Panc1 (cell line): ENCODE measurements around the gene ALOX15B. TPM values are rescaled to one million over a fixed set of nuclear protein-coding genes. Genes with fewer than 3 reads are reported as not detected.

Experiments used
- ATAC-seq: fragments of 200-7000 bp; cut with Tn5 transposase; 2 replicates; pipeline ENCODE4 v1.9.1; 2020; ENCODE audit warnings: mild to moderate bottlenecking, moderate library complexity
- BruUV-seq: library from RNA; stranded (reverse); fragments of 400-500 nt; replicated peaks from 2 replicates; lab custom pipeline; 2021; lab: Mats Ljungman, UMichigan
- CTCF ChIA-PET: fragments of 300-600 bp; sonication (Branson Sonifier 250); formaldehyde crosslinking; loops from one replicate; lab custom pipeline; 2022; ENCODE audit warnings: antibody characterized with exemption; lab: Charles Lee
- POLR2A ChIA-PET: fragments of 300-600 bp; sonication (Branson Sonifier 250); formaldehyde crosslinking; loops from one replicate; lab custom pipeline; 2022; ENCODE audit warnings: antibody characterized with exemption; lab: Charles Lee
- DNase-seq: peaks from one replicate; pipeline ENCODE4 v3.0.0-alpha.2; 2010; ENCODE audit warnings: low read depth, low spot score
- H3K27ac ChIP-seq: 2 replicates; pipeline ENCODE4 v1.5.1; 2011; ENCODE audit warnings: mild to moderate bottlenecking, low read length, inconsistent platforms
- H3K27me3 ChIP-seq: fragments of 200-500 bp; sonication (Bioruptor generic); 2 replicates; pipeline ENCODE4 v1.6.0; 2014; ENCODE audit warnings: low read length, inconsistent platforms; ENCODE audit not compliant: control insufficient read depth, insufficient read depth
- H3K36me3 ChIP-seq: fragments of 200-500 bp; sonication (Bioruptor generic); 2 replicates; pipeline ENCODE4 v1.5.1; 2014; ENCODE audit warnings: inconsistent platforms, mild to moderate bottlenecking, low read length, moderate library complexity; ENCODE audit not compliant: control insufficient read depth, insufficient read depth
- H3K4me1 ChIP-seq: 2 replicates; pipeline ENCODE4 v1.5.1; 2011; ENCODE audit warnings: inconsistent platforms, mild to moderate bottlenecking, low read length, moderate library complexity; ENCODE audit not compliant: control insufficient read depth, insufficient read depth
- H3K4me3 ChIP-seq, 2 experiments: 2 replicates each; pipeline ENCODE4 v1.5.1; 2011 to 2012; ENCODE audit warnings: low read depth in 2 of 2, low read length in 2 of 2, mild to moderate bottlenecking in 2 of 2, inconsistent platforms in 1 of 2, moderate library complexity in 1 of 2
- H3K9me3 ChIP-seq: fragments of 200-500 bp; sonication (Bioruptor generic); 2 replicates; pipeline ENCODE4 v1.5.1; 2014; ENCODE audit warnings: low read depth, mild to moderate bottlenecking, inconsistent platforms, low read length, moderate library complexity; ENCODE audit not compliant: control insufficient read depth, insufficient read depth
- POLR2AphosphoS5 ChIP-seq: IDR thresholded peaks from 2 replicates; pipeline ENCODE4 v1.6.1; 2012; ENCODE audit warnings: mild to moderate bottlenecking, low read depth, low read length, moderate library complexity
- SIN3A ChIP-seq: IDR thresholded peaks from 2 replicates; pipeline ENCODE4 v1.6.1; 2012; ENCODE audit warnings: low read depth, mild to moderate bottlenecking, low read length, moderate library complexity, borderline replicate concordance; ENCODE audit not compliant: insufficient read depth
- TCF7L2 ChIP-seq: IDR thresholded peaks from 2 replicates; pipeline ENCODE4 v1.6.1; 2011; ENCODE audit warnings: mild to moderate bottlenecking, low read depth, low read length, inconsistent platforms
- in situ Hi-C: cut with HindIII; loops from 2 replicates; pipeline ENCODE4 v1.10.0; 2016; ENCODE audit warnings: low sequenced_read_pairs, low pct_unique_long_range_greater_than_20kb
- intact Hi-C: fragments of 100-400 bp; cut with micrococcal nuclease; formaldehyde crosslinking; loops from one replicate; pipeline ENCODE4 v1.10.0; 2022; ENCODE audit not compliant: unreplicated experiment
- total RNA-seq: library from RNA; stranded (reverse); gene quantifications from one replicate; pipeline ENCODE4 v1.2.1, GENCODE V29; 2021; ENCODE audit not compliant: unreplicated experiment
- TF ChIP-seq, protein P1 (sequence below): fragments of 450-650 bp; IDR thresholded peaks from 2 replicates; pipeline ENCODE4 v1.5.1; 2017; ENCODE audit warnings: mild to moderate bottlenecking
- TF ChIP-seq, protein P2 (sequence below), 2 experiments: IDR thresholded peaks; 2 replicates each; pipeline ENCODE4 v1.6.1; 2011 to 2012; ENCODE audit warnings: low read depth in 2 of 2, control low read depth in 1 of 2, low read length in 1 of 2, mild to moderate bottlenecking in 1 of 2, moderate library complexity in 1 of 2; ENCODE audit not compliant: insufficient read depth in 1 of 2

Gene ALOX15B
- total RNA-seq, 1 experiment from 2014 or later: not detected

DNA sequence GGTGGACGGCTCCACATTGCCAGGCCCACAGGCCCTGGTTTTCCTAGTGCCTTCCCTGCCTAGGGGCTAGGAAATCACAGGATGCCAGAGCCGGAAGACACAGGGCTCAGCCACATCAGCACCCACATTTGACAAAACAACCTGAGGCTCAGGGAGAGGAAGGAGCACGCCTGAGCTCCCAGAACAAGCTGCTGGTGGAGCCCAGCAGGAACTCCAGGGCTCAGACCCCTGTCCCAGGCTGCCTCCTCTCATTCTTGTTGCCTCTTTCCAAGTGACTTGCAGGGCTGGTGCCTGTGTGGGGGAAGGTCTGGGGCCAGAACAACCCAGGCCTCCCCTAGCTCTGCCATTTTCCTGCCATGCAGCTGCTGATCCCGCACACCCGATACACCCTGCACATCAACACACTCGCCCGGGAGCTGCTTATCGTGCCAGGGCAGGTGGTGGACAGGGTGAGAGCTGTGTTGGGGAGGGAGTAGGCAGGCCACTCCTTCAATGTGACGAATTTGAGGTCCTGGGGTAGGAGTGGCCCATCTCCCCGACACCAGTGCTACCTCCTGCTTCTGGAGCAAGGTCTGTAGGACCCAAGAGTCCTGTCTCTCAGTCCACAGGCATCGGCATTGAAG, 7.6 kb downstream of the ALOX15B start:
- in situ Hi-C loops (no loop called here), intact Hi-C loops (no loop called here)
- ChIA-PET CTCF (interaction anchor here (0.6 kb wide), 1 partner anchor 248 kb away, joined by 3 read pairs; no protein-coding TSS in a partner anchor), POLR2A (no interaction called here)
- no peak for DNase-seq
- no TSS peak for BruUV-seq
- H3K4me1 ChIP-seq: no peaks in the 10 kb centered on the region
- no peak overlapping the region for H3K4me3 ChIP-seq
- H3K36me3 ChIP-seq: no peaks in the 10 kb centered on the region
- no peaks in the 10 kb centered on the region for H3K9me3 ChIP-seq
- no peak for ATAC-seq
- H3K27me3 ChIP-seq: no peaks in the 10 kb centered on the region
- H3K27ac ChIP-seq: no peak overlapping the region
- TF ChIP-seq, protein P1, sequence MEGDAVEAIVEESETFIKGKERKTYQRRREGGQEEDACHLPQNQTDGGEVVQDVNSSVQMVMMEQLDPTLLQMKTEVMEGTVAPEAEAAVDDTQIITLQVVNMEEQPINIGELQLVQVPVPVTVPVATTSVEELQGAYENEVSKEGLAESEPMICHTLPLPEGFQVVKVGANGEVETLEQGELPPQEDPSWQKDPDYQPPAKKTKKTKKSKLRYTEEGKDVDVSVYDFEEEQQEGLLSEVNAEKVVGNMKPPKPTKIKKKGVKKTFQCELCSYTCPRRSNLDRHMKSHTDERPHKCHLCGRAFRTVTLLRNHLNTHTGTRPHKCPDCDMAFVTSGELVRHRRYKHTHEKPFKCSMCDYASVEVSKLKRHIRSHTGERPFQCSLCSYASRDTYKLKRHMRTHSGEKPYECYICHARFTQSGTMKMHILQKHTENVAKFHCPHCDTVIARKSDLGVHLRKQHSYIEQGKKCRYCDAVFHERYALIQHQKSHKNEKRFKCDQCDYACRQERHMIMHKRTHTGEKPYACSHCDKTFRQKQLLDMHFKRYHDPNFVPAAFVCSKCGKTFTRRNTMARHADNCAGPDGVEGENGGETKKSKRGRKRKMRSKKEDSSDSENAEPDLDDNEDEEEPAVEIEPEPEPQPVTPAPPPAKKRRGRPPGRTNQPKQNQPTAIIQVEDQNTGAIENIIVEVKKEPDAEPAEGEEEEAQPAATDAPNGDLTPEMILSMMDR: no peak
- TF ChIP-seq SIN3A (no peak), TCF7L2 (no peak), POLR2AphosphoS5 (no peak)
- TF ChIP-seq, protein P2, sequence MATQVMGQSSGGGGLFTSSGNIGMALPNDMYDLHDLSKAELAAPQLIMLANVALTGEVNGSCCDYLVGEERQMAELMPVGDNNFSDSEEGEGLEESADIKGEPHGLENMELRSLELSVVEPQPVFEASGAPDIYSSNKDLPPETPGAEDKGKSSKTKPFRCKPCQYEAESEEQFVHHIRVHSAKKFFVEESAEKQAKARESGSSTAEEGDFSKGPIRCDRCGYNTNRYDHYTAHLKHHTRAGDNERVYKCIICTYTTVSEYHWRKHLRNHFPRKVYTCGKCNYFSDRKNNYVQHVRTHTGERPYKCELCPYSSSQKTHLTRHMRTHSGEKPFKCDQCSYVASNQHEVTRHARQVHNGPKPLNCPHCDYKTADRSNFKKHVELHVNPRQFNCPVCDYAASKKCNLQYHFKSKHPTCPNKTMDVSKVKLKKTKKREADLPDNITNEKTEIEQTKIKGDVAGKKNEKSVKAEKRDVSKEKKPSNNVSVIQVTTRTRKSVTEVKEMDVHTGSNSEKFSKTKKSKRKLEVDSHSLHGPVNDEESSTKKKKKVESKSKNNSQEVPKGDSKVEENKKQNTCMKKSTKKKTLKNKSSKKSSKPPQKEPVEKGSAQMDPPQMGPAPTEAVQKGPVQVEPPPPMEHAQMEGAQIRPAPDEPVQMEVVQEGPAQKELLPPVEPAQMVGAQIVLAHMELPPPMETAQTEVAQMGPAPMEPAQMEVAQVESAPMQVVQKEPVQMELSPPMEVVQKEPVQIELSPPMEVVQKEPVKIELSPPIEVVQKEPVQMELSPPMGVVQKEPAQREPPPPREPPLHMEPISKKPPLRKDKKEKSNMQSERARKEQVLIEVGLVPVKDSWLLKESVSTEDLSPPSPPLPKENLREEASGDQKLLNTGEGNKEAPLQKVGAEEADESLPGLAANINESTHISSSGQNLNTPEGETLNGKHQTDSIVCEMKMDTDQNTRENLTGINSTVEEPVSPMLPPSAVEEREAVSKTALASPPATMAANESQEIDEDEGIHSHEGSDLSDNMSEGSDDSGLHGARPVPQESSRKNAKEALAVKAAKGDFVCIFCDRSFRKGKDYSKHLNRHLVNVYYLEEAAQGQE (IDR thresholded peaks at IDR 0.05; ENCODE audit: insufficient read depth in 1 of 2, low read depth in 2 of 2, low read length in 1 of 2): no peak

DNA sequence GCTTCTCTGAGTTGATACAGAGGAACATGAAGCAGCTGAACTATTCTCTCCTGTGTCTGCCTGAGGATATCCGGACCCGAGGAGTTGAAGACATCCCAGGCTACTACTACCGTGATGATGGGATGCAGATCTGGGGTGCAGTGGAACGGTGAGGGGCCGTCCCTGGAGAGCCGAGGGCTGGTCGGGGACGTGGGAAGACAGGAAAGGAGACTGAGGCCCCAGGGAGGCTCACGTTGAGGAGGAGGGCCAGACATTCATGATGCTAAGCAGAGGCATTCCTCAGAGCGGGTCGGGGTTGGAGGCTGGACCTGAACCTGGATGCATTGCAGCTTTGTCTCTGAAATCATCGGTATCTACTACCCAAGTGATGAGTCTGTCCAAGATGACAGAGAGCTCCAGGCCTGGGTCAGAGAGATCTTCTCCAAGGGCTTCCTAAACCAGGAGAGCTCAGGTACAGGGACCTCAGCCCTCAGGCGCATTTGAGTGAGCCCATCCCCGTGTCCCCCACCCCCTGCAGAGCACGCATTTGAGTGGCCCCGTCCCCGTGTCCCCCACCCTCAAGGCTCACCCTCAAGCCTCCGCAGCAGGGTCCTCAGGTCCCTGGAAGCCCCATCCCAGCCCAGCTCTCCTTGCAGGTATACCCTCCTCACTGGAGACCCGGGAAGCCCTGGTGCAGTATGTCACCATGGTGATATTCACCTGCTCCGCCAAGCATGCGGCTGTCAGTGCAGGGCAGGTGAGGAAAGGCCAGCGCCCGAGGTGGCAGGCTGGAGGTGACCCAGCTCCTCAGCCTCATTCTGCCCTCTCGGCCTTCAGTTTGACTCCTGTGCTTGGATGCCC, 8.3 kb downstream of the ALOX15B start:
- Histone ChIP-seq H3K4me1 (no peaks in the 10 kb centered on the region), H3K36me3 (no peaks in the 10 kb centered on the region), H3K27ac (no peak overlapping the region), H3K9me3 (no peaks in the 10 kb centered on the region), H3K4me3 (no peak overlapping the region), H3K27me3 (no peaks in the 10 kb centered on the region)
- TF ChIP-seq, protein P1: no peak
- ChIA-PET CTCF (interaction anchor here (0.6 kb wide), 1 partner anchor 311 kb away, joined by 3 read pairs; no protein-coding TSS in a partner anchor), POLR2A (no interaction called here)
- in situ Hi-C loops: no loop called here
- intact Hi-C loops: no loop called here
- DNase-seq (no peak), ATAC-seq (no peak)
- no TSS peak for BruUV-seq
